HG02610 (cell line): ENCODE data around the gene KCNQ1OT1.

Source experiments
- ATAC-seq: cut with Tn5 transposase; IDR thresholded peaks from one replicate; pipeline ENCODE4 v1.9.1; 2021; ENCODE audit warnings: mild to moderate bottlenecking, moderate library complexity; ENCODE audit not compliant: unreplicated experiment

The KCNQ1OT1 gene

DNA sequence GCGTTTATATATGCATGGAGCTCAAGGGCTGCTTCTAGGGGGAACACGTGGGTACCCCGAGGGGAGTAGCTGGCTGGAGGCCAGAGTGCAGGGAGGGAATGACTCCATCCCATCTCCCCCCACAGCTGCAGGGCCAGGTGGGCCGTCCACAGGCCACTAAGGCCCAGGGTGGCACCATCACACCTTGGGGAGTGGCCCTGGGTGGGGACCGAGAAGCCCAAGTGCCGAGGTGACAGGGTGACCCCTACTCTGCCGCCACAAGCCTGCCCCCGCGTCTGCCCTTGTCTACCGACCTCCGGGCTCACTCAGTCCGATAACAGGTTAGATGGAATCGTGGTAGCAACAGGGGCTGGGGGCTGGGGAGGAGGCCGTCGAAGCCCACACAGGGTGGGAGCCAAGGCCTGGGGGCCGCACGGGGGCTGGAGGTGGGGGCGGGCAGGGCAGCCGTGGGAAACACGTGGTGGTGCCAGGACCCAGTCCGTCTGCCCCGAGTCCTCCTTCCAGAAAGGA is 125.7 kb downstream of the KCNQ1OT1 start:
- ATAC-seq: no peak

DNA sequence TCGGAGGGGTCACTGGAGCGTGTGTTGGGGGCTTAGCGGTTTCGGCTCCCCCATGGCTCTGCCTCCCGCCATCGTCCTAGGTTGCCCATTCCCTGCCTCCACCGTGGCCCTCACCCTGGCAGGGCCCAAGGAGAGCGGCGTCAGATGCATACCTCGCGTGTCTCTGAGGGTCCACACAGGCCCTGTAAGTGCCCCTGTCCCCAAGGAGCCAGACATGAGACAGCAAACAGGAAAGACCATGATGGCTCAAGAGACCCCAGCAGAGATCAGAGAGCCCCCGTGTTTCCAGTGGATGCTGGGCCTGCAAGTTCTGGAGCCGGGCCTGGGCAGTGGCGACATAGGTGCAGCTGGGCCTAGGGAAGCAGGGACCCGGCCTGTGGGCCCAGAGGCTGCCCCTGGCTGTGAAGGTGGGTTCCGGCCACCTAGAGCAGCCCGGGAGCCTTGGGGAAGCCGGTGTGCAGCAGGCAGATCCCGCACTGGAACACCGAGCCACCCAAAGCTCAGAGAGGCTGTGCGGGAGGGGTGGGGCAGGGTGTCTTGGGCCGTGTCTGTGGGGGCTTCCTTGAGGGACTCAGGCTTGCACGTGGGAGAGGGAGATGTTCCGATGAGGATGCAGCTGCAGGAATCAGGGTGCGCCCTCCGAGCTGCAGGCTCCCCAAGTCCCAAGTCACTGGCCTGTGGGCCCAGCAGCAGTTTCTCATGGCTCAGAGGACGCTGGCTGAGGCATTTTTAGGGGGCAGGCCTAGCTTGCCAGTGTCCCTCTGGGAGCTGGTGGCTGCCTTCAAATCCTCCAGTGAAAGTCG is 126.4 kb downstream of the KCNQ1OT1 start:
- ATAC-seq: no peak

DNA sequence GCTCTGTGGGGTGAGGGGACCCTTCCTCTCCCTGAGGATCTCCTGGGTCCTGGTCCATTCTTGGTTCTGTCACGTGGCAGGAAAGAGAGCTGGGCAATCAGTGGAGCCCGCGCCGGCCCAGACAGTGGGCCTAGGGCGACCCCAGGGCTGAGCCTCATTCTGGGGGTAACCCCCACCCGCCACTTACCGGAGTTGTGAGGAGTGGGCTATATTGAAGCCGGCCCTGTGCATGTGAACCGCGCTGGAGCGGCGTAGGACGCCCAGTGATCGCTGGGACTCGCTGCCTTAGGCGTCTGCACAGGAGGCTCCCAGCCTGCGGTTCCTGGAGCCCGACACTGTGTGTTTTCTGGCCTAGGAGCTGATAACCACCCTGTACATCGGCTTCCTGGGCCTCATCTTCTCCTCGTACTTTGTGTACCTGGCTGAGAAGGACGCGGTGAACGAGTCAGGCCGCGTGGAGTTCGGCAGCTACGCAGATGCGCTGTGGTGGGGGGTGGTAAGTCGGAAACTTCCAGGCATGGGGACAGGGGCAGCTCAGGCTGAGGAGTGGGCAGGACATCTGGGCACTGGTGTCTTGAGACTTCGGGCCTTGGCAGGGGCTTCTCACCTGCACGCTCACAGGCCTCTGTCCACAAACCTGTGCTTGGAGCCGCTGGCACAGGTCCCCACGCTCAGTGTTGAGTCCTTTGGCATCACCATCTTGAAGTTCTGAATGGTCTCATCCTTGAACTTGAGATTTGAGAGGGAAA is 127.1 kb downstream of the KCNQ1OT1 start:
- no peak for ATAC-seq

DNA sequence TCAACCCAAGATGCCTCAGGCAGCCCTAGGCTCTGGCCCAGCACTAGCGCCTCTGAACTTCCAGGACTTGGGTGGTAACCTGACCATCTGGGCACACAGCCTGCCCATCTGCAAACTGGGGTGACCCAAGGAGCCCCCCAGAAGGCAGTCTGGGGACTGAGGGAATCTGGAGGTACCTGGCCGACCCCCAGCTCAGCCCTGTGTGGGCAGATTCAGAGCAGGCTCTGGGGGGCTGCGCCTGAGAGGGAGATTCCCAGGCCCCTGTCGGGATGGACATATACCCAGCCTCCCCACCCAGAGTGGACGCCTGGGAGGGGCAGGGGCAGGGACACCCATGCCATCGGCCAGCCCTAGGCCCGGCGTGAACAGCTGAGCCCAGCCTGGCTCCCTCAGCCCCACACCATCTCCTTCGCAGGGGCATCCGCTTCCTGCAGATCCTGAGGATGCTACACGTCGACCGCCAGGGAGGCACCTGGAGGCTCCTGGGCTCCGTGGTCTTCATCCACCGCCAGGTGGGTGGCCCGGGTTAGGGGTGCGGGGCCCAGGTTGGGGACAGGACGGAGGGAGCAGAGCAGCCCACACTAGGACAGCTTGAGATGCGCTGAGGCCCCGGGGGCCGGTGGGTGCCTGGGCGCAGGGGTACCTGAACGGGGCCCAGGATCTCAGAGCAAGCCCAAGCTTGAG is 128.1 kb downstream of the KCNQ1OT1 start:
- ATAC-seq: no peak

DNA sequence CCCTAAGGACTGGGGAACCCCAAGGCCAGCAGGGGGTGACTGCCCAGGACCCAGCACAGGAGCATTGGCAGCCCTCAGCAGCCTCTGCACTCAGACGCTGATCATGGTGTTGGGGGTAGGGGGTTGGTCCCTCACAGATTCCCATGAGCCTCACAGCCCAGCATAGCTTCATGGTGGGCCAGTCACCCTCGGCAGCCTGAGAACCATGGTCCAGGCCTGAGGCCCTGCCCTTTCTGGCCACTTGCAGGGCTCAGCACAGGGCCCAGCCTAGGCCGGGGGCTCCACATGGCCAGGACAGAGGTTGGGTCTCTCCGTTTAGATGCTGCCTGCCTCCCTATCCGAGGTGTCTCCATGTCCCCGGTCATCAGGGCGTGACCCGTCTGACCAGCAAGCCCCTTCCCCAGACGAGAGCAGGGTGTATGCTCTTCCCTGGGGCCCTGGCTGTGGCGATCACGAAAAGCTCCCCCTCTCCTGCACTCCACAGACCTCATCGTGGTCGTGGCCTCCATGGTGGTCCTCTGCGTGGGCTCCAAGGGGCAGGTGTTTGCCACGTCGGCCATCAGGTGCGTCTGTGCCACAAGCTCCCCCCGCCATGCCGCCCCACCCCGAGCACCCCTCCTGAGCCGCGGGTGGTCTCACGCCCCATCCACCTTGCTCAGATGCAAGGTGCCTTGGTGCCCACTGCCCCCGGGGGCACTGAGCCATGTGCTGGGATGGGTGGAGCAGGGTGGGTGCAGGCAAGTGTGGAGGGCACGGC is 128.8 kb downstream of the KCNQ1OT1 start:
- no peak for ATAC-seq

DNA sequence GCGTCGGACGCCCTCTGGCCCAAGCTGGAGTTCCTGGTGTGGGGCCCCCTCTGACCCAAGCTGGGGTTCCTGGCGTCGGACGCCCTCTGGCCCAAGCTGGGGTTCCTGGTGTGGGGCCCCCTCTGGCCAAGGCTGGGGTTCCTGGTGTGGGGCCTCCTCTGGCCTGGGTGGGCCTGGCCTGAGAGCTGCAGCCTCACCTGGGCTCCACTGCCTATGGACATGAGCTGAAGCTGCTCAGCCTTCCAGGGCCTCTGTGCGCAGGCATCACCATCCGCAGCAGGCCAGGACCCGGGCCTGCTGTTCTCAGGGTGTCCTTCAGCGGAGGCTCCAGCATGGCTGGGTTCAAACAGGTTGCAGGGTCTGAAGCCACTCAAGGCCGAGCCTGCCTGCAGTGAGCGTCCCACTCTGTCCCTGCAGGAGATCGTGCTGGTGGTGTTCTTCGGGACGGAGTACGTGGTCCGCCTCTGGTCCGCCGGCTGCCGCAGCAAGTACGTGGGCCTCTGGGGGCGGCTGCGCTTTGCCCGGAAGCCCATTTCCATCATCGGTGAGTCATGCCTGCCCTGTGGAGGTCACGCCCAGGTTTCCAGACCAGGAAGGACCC is 129.5 kb downstream of the KCNQ1OT1 start:
- no peak for ATAC-seq

DNA sequence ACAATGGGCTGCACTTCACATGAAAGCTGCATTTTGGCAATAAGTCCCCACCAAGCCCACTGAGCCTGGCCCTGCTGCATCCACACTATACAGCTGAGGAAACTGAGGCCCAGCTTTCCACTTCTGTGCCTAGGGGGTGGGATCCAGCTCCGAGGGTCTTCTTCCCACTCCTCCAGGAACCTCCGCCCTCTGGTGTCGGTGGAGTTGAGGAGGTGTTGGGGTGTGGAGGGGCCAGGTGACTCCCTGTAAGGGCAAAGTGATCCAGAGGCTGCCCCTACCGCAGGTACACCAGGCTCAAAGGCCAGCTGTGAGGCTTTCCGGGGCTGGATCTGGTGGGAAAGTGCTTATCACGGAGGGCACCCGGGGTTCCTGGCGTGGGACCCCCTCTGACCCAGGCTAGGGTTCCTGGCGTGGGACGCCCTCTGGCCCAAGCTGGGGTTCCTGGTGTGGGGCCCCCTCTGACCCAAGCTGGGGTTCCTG is 130.0 kb downstream of the KCNQ1OT1 start:
- no peak for ATAC-seq

DNA sequence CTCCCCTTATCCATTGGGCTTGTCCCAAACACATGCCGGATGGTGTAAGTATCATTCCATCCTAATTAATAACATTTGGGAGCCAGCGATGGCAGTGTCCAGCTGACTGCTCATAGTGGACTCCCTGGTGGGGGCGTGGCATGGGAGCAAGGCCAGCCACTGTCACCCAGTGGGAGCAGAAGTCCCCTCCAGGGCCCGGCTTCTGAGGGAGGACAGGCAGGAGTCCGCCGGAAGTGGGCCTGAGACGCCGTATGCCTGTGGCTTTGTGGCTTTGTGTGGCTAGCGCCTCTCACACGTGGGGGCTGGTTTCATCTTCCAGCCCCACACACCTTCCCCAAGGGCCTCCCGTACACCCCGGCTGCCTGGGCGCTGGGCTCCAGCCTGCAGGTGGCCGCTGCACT is 130.5 kb downstream of the KCNQ1OT1 start:
- no peak for ATAC-seq

DNA sequence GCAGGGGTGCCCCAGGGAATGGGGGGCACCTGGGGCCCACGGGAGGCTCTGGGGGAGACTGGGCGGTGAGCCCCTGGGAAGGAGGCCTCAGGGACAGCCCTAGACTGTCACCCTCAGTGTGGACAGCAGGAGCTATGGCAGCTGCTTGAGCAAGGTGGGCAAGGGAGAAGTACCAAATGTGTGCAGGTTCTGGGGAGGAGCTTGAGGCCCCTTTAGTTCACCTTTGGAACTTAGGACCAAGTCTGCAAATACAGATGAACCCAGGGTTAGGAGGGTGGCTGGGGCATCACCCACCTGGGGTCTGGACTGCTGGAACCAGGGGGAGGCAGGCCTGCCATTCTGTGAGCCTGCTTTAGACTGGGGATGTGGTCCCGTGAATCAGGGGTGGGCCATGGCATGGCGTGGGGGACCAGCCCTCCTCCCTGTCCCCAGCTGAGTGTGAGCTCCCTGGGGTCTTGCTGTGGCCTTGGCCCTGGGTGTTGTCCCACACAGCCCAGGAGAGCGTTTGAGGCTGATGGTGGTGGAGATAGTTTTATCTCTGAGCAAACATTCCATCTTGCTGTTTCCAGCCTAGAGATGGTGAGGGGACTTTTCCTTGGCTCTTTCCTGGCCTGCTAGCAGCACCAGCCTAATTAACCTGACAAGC is 132.6 kb downstream of the KCNQ1OT1 start:
- ATAC-seq: no peak

DNA sequence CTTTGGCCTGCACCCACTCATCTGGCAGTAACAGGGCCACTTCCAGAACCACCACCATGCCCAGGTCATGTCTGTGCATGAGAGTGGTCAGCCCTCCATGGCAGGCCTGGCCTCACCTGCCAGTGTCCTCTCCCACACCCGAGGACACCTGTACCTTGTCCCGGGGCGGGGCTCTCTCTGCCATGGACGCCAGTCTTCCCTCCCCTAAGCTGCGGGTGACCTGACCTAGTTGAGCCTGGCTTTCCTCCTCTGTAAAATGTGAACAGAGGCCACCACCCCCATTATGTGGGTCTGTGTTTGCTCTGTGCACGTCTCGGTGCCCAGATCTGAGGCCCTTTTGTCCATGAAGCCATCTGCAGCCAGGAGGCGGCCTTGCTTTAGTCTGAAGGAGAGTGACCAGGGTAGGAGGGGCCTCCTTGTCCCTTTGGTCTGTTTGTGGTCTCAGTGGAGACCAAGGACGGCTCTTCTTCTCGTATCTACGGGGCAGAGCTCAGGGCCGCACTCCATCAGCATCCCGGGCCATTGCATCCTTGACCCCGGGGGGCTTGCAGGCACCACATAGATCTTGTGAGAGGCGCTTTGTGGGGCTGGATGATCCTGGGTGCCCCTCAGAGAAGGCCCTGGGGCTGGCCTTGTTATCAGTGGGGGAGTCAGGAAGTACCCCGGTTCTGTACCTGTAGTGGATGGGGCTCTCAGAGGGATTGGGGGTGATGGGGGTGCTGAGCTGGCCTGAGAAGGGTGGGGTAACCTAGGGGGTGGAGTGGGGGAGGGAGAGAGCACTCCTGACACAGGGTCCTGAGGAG is 133.4 kb downstream of the KCNQ1OT1 start:
- ATAC-seq: no peak

DNA sequence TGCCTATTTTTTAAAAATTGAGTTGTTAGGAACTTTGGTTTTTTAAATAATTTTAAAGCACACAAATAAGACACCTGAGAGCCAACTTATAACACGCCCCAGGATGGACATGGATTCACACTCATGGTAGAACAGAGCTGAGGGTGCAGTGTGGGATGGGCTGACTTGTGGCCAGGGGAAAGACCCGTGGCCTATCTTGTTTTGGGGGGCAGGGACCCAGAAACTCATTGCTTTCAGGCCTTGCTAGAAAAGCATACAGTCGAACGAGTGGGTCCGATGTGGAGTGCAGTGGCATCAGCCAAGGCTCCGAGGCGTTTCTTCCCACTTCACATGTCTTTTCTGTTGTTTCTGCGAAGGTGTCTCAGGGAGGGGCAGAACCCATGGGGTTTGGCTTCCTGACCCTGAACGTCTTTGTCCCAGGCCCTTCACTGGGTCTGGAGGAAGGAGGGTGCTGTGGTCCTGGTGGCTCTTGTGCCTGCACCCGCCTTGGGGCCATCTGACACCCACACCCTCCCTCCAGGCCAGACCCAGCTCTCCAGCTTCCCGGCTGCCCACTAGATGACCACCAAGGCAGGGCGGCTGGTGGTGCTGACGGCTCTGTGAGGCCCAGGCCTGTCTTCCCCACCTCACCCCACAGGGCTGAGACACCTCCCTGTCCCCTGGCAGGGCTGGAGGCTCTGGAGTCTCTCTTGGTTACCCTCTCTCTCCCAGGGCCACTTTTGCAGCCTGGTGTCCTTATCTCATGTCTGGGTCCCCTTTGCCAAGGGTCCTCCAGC is 134.2 kb downstream of the KCNQ1OT1 start:
- no peak for ATAC-seq

DNA sequence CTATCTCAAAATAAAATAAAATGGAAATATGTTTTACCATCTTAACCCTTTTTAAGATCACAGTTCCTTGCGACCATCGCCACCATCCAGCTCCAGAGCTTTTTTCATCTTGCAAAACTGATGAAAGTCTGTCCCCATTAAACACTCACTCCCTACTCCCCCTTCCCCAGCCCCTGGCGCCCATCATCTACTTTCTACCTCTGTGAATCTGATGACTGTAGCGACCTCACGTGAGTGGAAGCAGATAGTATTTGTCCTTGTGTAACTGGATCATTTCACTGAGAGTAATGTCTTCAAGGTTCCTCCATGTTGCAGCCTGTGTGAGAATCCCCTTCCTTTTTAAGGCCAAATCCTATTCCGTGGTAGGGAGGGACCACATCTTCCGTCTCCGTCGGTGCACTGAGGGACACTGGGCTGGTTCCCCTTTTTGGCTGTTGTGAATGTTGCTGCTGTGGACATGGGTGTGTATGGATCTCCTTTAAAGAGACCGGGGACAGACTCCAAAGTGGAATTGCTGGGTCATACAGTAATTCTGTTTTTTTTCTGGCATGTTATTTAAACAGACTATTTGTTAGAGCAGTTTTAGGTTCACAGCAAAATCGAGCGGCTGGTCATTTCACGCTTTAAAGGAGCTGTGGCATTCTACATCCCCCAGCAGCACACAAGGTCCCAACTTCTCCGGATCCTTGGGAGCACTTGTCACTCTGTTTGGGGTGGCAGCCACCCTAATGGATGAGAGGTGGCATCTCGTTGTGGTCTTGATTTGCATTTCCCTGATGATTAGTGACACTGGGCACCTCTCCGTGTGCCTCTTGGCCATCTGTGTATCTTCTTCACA is 135.0 kb downstream of the KCNQ1OT1 start:
- ATAC-seq: no peak

DNA sequence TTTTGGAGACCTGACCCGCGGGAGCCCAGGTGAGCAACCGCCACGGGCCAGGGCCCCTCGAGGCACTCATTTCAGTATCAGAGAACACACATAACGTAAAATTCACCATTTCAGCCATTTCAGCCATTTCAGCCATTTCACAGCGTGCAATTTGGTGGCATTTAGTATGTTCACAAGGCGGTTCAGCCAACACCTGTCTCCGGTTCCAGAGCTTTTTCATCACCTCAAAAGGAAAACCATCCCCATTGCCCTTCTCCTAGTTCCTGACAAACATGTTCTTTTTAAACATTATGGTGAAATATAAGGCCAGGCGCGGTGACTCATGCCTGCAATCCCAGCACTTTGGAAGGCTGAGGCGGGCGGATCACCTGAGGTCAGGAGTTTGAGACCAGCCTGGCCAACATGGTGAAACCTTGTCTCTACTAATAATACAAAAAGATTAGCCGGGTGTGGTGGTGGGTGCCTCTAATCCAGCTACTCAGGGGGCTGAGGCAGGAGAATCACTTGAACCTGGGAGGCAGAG is 135.7 kb downstream of the KCNQ1OT1 start:
- ATAC-seq: no peak

DNA sequence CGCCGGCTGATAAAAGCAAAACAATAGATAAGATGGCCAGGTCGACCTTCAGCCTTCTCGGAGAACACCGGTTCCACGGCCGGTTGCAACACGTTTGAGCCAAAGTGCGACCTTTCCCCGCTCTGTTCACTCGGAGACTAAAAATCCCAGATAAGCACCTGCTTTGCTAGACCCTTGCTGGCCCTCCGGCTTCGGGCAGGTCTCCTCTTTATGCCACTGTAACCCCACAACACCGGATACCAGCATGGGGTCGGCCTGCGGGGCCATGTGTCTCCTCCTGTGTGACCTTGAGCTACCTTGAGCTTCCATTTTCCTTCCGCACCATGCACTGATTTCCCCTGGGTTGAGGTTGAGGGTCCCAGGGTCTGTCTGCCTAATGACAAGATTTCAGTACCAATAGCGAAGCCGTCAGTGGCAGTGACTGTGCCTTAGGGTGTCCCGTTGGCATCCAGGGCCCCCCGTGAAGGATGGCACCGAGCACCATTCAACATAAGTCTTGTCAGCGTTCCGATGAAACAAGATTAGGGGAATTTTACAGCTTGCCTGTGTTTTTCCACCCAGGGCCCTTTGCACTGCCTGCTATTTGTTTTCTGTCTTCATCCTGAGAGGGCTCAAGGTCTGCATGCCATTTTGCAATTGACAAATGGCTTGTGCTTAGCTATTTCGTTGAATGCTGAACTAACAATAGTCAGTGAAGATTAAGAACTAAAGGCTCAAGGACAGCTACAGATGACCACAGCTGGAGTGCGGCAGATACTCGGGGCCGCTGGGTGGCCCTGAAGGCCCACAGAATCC is 136.4 kb downstream of the KCNQ1OT1 start:
- ATAC-seq: no peak

DNA sequence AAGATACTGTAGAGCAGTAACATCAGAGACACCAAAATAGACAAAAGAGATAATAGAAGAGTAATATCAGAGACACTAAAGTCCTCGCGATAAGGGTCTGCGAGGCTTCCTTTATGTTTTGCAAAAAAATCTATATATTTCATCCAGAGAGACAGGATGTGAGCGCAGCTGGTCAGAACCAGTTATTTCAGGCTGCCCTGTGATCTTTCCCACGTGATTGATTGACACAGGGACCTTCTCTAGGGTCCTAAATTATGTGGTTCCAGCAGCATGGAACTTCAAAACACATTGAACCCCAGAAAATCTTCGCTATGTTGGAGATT is 136.9 kb downstream of the KCNQ1OT1 start:
- no peak for ATAC-seq
